Endothelial cell of umbilical vein (primary cell): ENCODE data around the gene FOXN1.
"Not testable (repeated sequence)": the region's sequence is repeated elsewhere in the genome, so short reads cannot be mapped to it uniquely, and the experiment has no call there.

Source experiments
- EZH2 ChIP-seq: IDR thresholded peaks from 2 replicates; pipeline ENCODE4 v1.6.1; 2012; ENCODE audit warnings: borderline replicate concordance, low read depth, mild to moderate bottlenecking, moderate library complexity, low read length, inconsistent platforms; ENCODE audit not compliant: severe bottlenecking
- JUN ChIP-seq: IDR thresholded peaks from 2 replicates; pipeline ENCODE4 v1.6.1; 2011; ENCODE audit warnings: borderline replicate concordance, low read depth; ENCODE audit not compliant: insufficient read length, insufficient read depth
- POLR2A ChIP-seq: IDR thresholded peaks from 2 replicates; pipeline ENCODE4 v1.6.1; 2012; ENCODE audit warnings: low read depth, mild to moderate bottlenecking, control low read depth, low read length
- TF ChIP-seq, protein P1 (sequence below), 2 donors: IDR thresholded peaks; 1 replicate in 1 of 2; 2 replicates in 1 of 2; pipeline ENCODE4 v1.5.1; 2011; ENCODE audit warnings: low read length in 2 of 2, mild to moderate bottlenecking in 2 of 2, moderate library complexity in 2 of 2, control low read depth in 1 of 2, inconsistent platforms in 1 of 2, low read depth in 1 of 2; ENCODE audit not compliant: insufficient read depth in 1 of 2; ENCODE audit errors: extremely low read depth in 1 of 2
- TF ChIP-seq, protein P2 (sequence below): IDR thresholded peaks from 2 replicates; pipeline ENCODE4 v1.6.1; 2011; ENCODE audit not compliant: insufficient read depth, insufficient read length

DNA sequence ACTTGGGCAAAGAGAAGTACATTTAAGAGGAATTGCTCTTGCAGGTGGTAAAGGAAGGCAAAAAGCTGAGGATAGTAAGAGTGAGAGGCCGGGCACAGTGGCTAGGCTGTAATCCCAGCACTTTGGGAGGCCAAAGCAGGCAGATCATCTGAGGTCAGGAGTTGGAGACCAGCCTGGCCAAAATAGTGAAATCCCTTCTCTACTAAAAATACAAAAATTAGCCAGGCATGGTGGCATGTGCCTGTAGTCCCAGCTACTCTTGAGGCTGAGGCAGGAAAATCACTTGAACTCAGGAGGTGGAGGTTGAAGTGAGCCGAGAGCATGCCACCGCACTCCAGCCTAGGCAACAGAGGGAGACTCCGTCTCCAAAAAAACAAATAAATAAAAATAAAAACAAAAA is 16.1 kb downstream of the FOXN1 start:
- TF ChIP-seq EZH2, POLR2A, JUN: not testable (repeated sequence)
- TF ChIP-seq, protein P1, sequence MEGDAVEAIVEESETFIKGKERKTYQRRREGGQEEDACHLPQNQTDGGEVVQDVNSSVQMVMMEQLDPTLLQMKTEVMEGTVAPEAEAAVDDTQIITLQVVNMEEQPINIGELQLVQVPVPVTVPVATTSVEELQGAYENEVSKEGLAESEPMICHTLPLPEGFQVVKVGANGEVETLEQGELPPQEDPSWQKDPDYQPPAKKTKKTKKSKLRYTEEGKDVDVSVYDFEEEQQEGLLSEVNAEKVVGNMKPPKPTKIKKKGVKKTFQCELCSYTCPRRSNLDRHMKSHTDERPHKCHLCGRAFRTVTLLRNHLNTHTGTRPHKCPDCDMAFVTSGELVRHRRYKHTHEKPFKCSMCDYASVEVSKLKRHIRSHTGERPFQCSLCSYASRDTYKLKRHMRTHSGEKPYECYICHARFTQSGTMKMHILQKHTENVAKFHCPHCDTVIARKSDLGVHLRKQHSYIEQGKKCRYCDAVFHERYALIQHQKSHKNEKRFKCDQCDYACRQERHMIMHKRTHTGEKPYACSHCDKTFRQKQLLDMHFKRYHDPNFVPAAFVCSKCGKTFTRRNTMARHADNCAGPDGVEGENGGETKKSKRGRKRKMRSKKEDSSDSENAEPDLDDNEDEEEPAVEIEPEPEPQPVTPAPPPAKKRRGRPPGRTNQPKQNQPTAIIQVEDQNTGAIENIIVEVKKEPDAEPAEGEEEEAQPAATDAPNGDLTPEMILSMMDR (IDR thresholded peaks at IDR 0.05; ENCODE audit: extremely low read depth in 1 of 2, insufficient read depth in 1 of 2, low read depth in 1 of 2, low read length in 2 of 2): not testable (repeated sequence)
- TF ChIP-seq, protein P2, sequence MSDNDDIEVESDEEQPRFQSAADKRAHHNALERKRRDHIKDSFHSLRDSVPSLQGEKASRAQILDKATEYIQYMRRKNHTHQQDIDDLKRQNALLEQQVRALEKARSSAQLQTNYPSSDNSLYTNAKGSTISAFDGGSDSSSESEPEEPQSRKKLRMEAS: not testable (repeated sequence)
